SU-DHL-6 (cell line): Measurements from ENCODE around the gene VPS33A.

Experiments
- H2AFZ ChIP-seq: fragments of 200-600 bp; sonication (generic); 2 replicates; pipeline ENCODE4 v1.6.1; 2014; ENCODE audit warnings: low read depth, mild to moderate bottlenecking, moderate library complexity, mixed read lengths, antibody characterized with exemption, low read length; ENCODE audit not compliant: severe bottlenecking
- H3F3A ChIP-seq: fragments of 200-600 bp; shearing (Covaris generic); 2 replicates; pipeline ENCODE4 v1.6.0; 2016; ENCODE audit warnings: antibody characterized with exemption, mild to moderate bottlenecking; ENCODE audit not compliant: insufficient read depth
- H3K27ac ChIP-seq: fragments of 200-600 bp; sonication (generic); 2 replicates; pipeline ENCODE4 v1.5.1; 2016; ENCODE audit warnings: low read depth, mild to moderate bottlenecking, low read length, moderate library complexity, mixed read lengths
- H3K27me3 ChIP-seq: fragments of 200-600 bp; sonication (generic), shearing (Covaris generic); 2 replicates; pipeline ENCODE4 v1.6.0; 2014; ENCODE audit warnings: mild to moderate bottlenecking, low read length
- H3K36me3 ChIP-seq: fragments of 200-600 bp; sonication (generic); 2 replicates; pipeline ENCODE4 v1.6.1; 2014; ENCODE audit warnings: mild to moderate bottlenecking, low read length, mixed read lengths
- H3K4me2 ChIP-seq: fragments of 300-600, 200-600 bp; shearing (Covaris generic), sonication (generic); 2 replicates; pipeline ENCODE4 v1.6.0; 2014; ENCODE audit warnings: low read length, low read depth, mild to moderate bottlenecking; ENCODE audit not compliant: poor library complexity, severe bottlenecking
- H3K4me3 ChIP-seq: fragments of 200-600 bp; sonication (generic); 2 replicates; pipeline ENCODE4 v1.5.1; 2014; ENCODE audit warnings: antibody characterized with exemption, low read length, mild to moderate bottlenecking, mixed read lengths; ENCODE audit not compliant: insufficient read depth, poor library complexity, severe bottlenecking
- H3K79me2 ChIP-seq: fragments of 200-600 bp; sonication (generic); 2 replicates; pipeline ENCODE4 v1.6.1; 2014; ENCODE audit warnings: mild to moderate bottlenecking, low read length, moderate library complexity; ENCODE audit not compliant: insufficient read depth
- H3K9ac ChIP-seq: fragments of 200-600 bp; sonication (generic); 2 replicates; pipeline ENCODE4 v1.7.0; 2014; ENCODE audit warnings: mild to moderate bottlenecking, low read length
- H3K9me2 ChIP-seq: fragments of 200-600 bp; sonication (generic); replicated peaks from 2 replicates; pipeline ENCODE4 v1.6.1; 2014; ENCODE audit warnings: low read length; ENCODE audit not compliant: insufficient read depth
- H3K9me3 ChIP-seq: fragments of 200-600 bp; sonication (generic); 2 replicates; pipeline ENCODE4 v1.6.1; 2014; ENCODE audit warnings: low read length, mixed read lengths; ENCODE audit not compliant: insufficient read depth
- H4K20me1 ChIP-seq: fragments of 200-600 bp; sonication (generic); 2 replicates; pipeline ENCODE4 v1.6.1; 2014; ENCODE audit warnings: low read depth, mild to moderate bottlenecking, antibody characterized with exemption, low read length, moderate library complexity, mixed read lengths
- CTCF ChIP-seq: fragments of 200-600 bp; sonication (generic); IDR thresholded peaks from one replicate; pipeline ENCODE4 v1.5.1; 2017; ENCODE audit warnings: antibody characterized with exemption, mild to moderate bottlenecking, low read length, moderate library complexity; ENCODE audit not compliant: insufficient read depth, poor library complexity, severe bottlenecking
- EZH2phosphoT487 ChIP-seq: fragments of 200-600 bp; sonication (generic), shearing (Covaris generic); conservative IDR thresholded peaks from 2 replicates; pipeline ENCODE4 v1.6.1; 2018; ENCODE audit warnings: mild to moderate bottlenecking, antibody characterized with exemption, low read length, moderate library complexity, mixed read lengths

Gene VPS33A

GRCh38 chr12:122310626-122311333 lies 44.5 kb upstream of the VPS33A start:
- no peak overlapping the region for H3K27ac ChIP-seq
- no peak overlapping the region for H3K9ac ChIP-seq
- no peaks in the 10 kb centered on the region for H3K9me2 ChIP-seq
- no peaks in the 10 kb centered on the region for H3K79me2 ChIP-seq
- no peak overlapping the region for H3K4me2 ChIP-seq
- no peak overlapping the region for H3K4me3 ChIP-seq
- H4K20me1 ChIP-seq, result no peaks in the 10 kb centered on the region
- no peak for TF ChIP-seq CTCF
- TF ChIP-seq EZH2phosphoT487, result no peak
- no peak overlapping the region for H2AFZ ChIP-seq
- no peaks in the 10 kb centered on the region for H3K27me3 ChIP-seq
- H3K36me3 ChIP-seq, result no peaks in the 10 kb centered on the region
- no peaks in the 10 kb centered on the region for H3F3A ChIP-seq
- no peaks in the 10 kb centered on the region for H3K9me3 ChIP-seq

- no peaks in the 10 kb centered on the region for H3K36me3 ChIP-seq
- H3K4me2 ChIP-seq, result no peak overlapping the region
- H4K20me1 ChIP-seq, result no peaks in the 10 kb centered on the region
These were observed 43.3 kb upstream of the VPS33A start for GRCh38 chr12:122309564-122310121.

GRCh38 chr12:122308811-122309210 lies 42.5 kb upstream of the VPS33A start:
- no peak overlapping the region for H3K4me3 ChIP-seq
- H3K9ac ChIP-seq, result no peak overlapping the region
- H3K27ac ChIP-seq, result no peak overlapping the region
- no peak overlapping the region for H3K4me2 ChIP-seq
- H2AFZ ChIP-seq, result no peak overlapping the region
- H3K9me3 ChIP-seq, result no peaks in the 10 kb centered on the region
- H3F3A ChIP-seq, result no peaks in the 10 kb centered on the region
- H4K20me1 ChIP-seq, result no peaks in the 10 kb centered on the region
- TF ChIP-seq EZH2phosphoT487, result no peak
- no peak for TF ChIP-seq CTCF
- H3K79me2 ChIP-seq, result no peaks in the 10 kb centered on the region
- H3K9me2 ChIP-seq, result no peaks in the 10 kb centered on the region
- H3K36me3 ChIP-seq, result no peaks in the 10 kb centered on the region
- no peaks in the 10 kb centered on the region for H3K27me3 ChIP-seq

More at GRCh38 chr12:122309564-122310121, 43.3 kb upstream of the VPS33A start:
- H2AFZ ChIP-seq, result no peak overlapping the region
- no peak overlapping the region for H3K4me3 ChIP-seq
- no peaks in the 10 kb centered on the region for H3K79me2 ChIP-seq
- no peaks in the 10 kb centered on the region for H3K9me2 ChIP-seq
- H3K9me3 ChIP-seq, result no peaks in the 10 kb centered on the region
- H3K27ac ChIP-seq, result no peak overlapping the region
- H3K27me3 ChIP-seq, result no peaks in the 10 kb centered on the region
- TF ChIP-seq CTCF (no peak), EZH2phosphoT487 (no peak)
- no peak overlapping the region for H3K9ac ChIP-seq
- no peaks in the 10 kb centered on the region for H3F3A ChIP-seq
